ENCODE data around the gene GRK6.

GRK6 gene

GRCh38 chr5:177487144-177487543 lies 60.7 kb downstream of the GRK6 start:
- TF ChIP-seq POLR2AphosphoS5 (IDR thresholded peaks at IDR 0.05; ENCODE audit: low read depth, low read length): no peak
- no peak for TF ChIP-seq REST (IDR thresholded peaks at IDR 0.05; ENCODE audit: insufficient read depth in 1 of 2, low read depth in 2 of 2, low read length in 2 of 2)
- no peak for TF ChIP-seq TAF1 (IDR thresholded peaks at IDR 0.05; ENCODE audit: borderline replicate concordance, insufficient read depth, low read length)
- no peak for TF ChIP-seq SIN3A (IDR thresholded peaks at IDR 0.05; ENCODE audit: borderline replicate concordance, insufficient read depth, low read length)
- TF ChIP-seq FOXP2 (optimal IDR thresholded peaks at IDR 0.05; ENCODE audit: borderline replicate concordance, extremely low read depth, extremely low read length, insufficient read depth): no peak

GRCh38 chr5:177487975-177488374 lies 61.5 kb downstream of the GRK6 start:
- no peak for TF ChIP-seq SIN3A (IDR thresholded peaks at IDR 0.05; ENCODE audit: borderline replicate concordance, insufficient read depth, low read length)
- no peak for TF ChIP-seq POLR2AphosphoS5 (IDR thresholded peaks at IDR 0.05; ENCODE audit: low read depth, low read length)
- TF ChIP-seq FOXP2 (optimal IDR thresholded peaks at IDR 0.05; ENCODE audit: borderline replicate concordance, extremely low read depth, extremely low read length, insufficient read depth): no peak
- no peak for TF ChIP-seq REST (IDR thresholded peaks at IDR 0.05; ENCODE audit: insufficient read depth in 1 of 2, low read depth in 2 of 2, low read length in 2 of 2)
- no peak for TF ChIP-seq TAF1 (IDR thresholded peaks at IDR 0.05; ENCODE audit: borderline replicate concordance, insufficient read depth, low read length)

- TF ChIP-seq TAF1 (IDR thresholded peaks at IDR 0.05; ENCODE audit: borderline replicate concordance, insufficient read depth, low read length) (no peak), FOXP2 (optimal IDR thresholded peaks at IDR 0.05; ENCODE audit: borderline replicate concordance, extremely low read depth, extremely low read length, insufficient read depth) (no peak), REST (IDR thresholded peaks at IDR 0.05; ENCODE audit: insufficient read depth in 1 of 2, low read depth in 2 of 2, low read length in 2 of 2) (no peak), SIN3A (IDR thresholded peaks at IDR 0.05; ENCODE audit: borderline replicate concordance, insufficient read depth, low read length) (no peak), POLR2AphosphoS5 (IDR thresholded peaks at IDR 0.05; ENCODE audit: low read depth, low read length) (no peak)
Observed at GRCh38 chr5:177489119-177489716, 62.7 kb downstream of the GRK6 start.

GRCh38 chr5:177490311-177490991 lies 64.0 kb downstream of the GRK6 start:
- no peak for TF ChIP-seq POLR2AphosphoS5 (IDR thresholded peaks at IDR 0.05; ENCODE audit: low read depth, low read length)
- TF ChIP-seq TAF1 (IDR thresholded peaks at IDR 0.05; ENCODE audit: borderline replicate concordance, insufficient read depth, low read length): no peak
- no peak for TF ChIP-seq SIN3A (IDR thresholded peaks at IDR 0.05; ENCODE audit: borderline replicate concordance, insufficient read depth, low read length)
- TF ChIP-seq REST (IDR thresholded peaks at IDR 0.05; ENCODE audit: insufficient read depth in 1 of 2, low read depth in 2 of 2, low read length in 2 of 2): no peak
- no peak for TF ChIP-seq FOXP2 (optimal IDR thresholded peaks at IDR 0.05; ENCODE audit: borderline replicate concordance, extremely low read depth, extremely low read length, insufficient read depth)
